Endothelial cell of umbilical vein (primary cell): ENCODE data around the gene OCIAD1. TPM values are rescaled to one million over a fixed set of nuclear protein-coding genes. Genes with fewer than 3 reads are reported as not detected.

Experiments
- BruUV-seq: library from RNA; stranded (reverse); fragments of 400-500 nt; replicated peaks from 2 replicates; lab custom pipeline; 2021; lab: Mats Ljungman, UMichigan
- CTCF ChIA-PET: fragments of 300-600, 350-600 bp; sonication (Branson Sonifier 250); formaldehyde crosslinking; loops from one replicate; lab custom pipeline; 2021; ENCODE audit warnings: antibody characterized with exemption, inconsistent platforms; lab: Charles Lee
- POLR2A ChIA-PET: fragments of 300-600, 350-600 bp; sonication (Branson Sonifier 250); formaldehyde crosslinking; loops from one replicate; lab custom pipeline; 2021; ENCODE audit warnings: antibody characterized with exemption, inconsistent platforms; lab: Charles Lee
- DNase-seq: peaks from one replicate; pipeline ENCODE4 v3.0.0-alpha.2; 2011; ENCODE audit warnings: low read depth, low spot score
- FAIRE-seq: peaks from 2 replicates; lab custom pipeline; 2011; peaks lifted over from hg19 to GRCh38; lab: Jason Lieb, UNC
- H2AFZ ChIP-seq: 2 replicates; pipeline ENCODE4 v1.6.0; 2012; ENCODE audit warnings: low read depth, low read length, control low read depth, inconsistent platforms
- H3K27ac ChIP-seq: 2 replicates; pipeline ENCODE4 v1.5.1; 2011; ENCODE audit warnings: low read depth, mild to moderate bottlenecking, control low read depth, low read length, moderate library complexity; ENCODE audit not compliant: insufficient read depth
- H3K27me3 ChIP-seq, 2 experiments: 2 replicates each; pipeline versions ENCODE4 v1.6.0 to v1.6.1; 2011; ENCODE audit warnings: low read length in 2 of 2, mixed read lengths in 1 of 2; ENCODE audit not compliant: control insufficient read depth in 2 of 2, insufficient read depth in 2 of 2
- H3K36me3 ChIP-seq, 2 experiments: 2 replicates in 1 of 2; 3 replicates in 1 of 2; pipeline ENCODE4 v1.5.1; 2011; ENCODE audit warnings: low read length in 2 of 2, mild to moderate bottlenecking in 1 of 2, moderate library complexity in 1 of 2; ENCODE audit not compliant: control insufficient read depth in 2 of 2, insufficient read depth in 2 of 2; ENCODE audit errors: extremely low read depth in 1 of 2
- H3K4me1 ChIP-seq: 3 replicates; pipeline ENCODE4 v1.5.1; 2011; ENCODE audit warnings: mild to moderate bottlenecking, low read length; ENCODE audit not compliant: control insufficient read depth, insufficient read depth; ENCODE audit errors: extremely low read depth
- H3K4me2 ChIP-seq: 2 replicates; pipeline ENCODE4 v1.6.1; 2011; ENCODE audit warnings: low read length, control low read depth, mixed read lengths; ENCODE audit not compliant: insufficient read depth
- H3K4me3 ChIP-seq, 3 experiments: fragments of 200-600 bp in 1 of 3; sonication (generic), shearing (Covaris generic) in 1 of 3; replicated peaks in 1 of 3; 2 replicates each; pipeline ENCODE4 v1.5.1; 2011 to 2016; ENCODE audit warnings: control low read depth in 3 of 3, low read length in 3 of 3, mild to moderate bottlenecking in 2 of 3, inconsistent platforms in 1 of 3, low read depth in 1 of 3, moderate library complexity in 1 of 3; ENCODE audit not compliant: insufficient read depth in 1 of 3
- H3K79me2 ChIP-seq: 2 replicates; pipeline ENCODE4 v1.6.0; 2012; ENCODE audit warnings: low read length, inconsistent platforms; ENCODE audit not compliant: control insufficient read depth, insufficient read depth
- H3K9ac ChIP-seq: replicated peaks from 2 replicates; pipeline ENCODE3; 2011; ENCODE audit warnings: low read length, control low read depth; ENCODE audit not compliant: insufficient read depth; ENCODE audit errors: extremely low read depth
- H3K9me1 ChIP-seq: replicated peaks from 3 replicates; pipeline ENCODE4 v1.6.0; 2011; ENCODE audit warnings: mild to moderate bottlenecking, low read length; ENCODE audit not compliant: control insufficient read depth, insufficient read depth; ENCODE audit errors: extremely low read depth
- H3K9me3 ChIP-seq: replicated peaks from 2 replicates; pipeline ENCODE4 v1.5.1; 2012; ENCODE audit warnings: low read length, inconsistent platforms; ENCODE audit not compliant: control insufficient read depth, insufficient read depth
- H4K20me1 ChIP-seq: replicated peaks from 2 replicates; pipeline ENCODE3; 2011; ENCODE audit warnings: mild to moderate bottlenecking, low read length; ENCODE audit not compliant: control insufficient read depth, insufficient read depth; ENCODE audit errors: extremely low read depth
- CTCF ChIP-seq, 2 donors: IDR thresholded peaks; 1 replicate in 1 of 2; 2 replicates in 1 of 2; pipeline ENCODE4 v1.5.1; 2011; ENCODE audit warnings: low read length in 2 of 2, mild to moderate bottlenecking in 2 of 2, moderate library complexity in 2 of 2, control low read depth in 1 of 2, inconsistent platforms in 1 of 2, low read depth in 1 of 2; ENCODE audit not compliant: insufficient read depth in 1 of 2; ENCODE audit errors: extremely low read depth in 1 of 2
- EZH2 ChIP-seq: IDR thresholded peaks from 2 replicates; pipeline ENCODE4 v1.6.1; 2012; ENCODE audit warnings: borderline replicate concordance, low read depth, mild to moderate bottlenecking, moderate library complexity, low read length, inconsistent platforms; ENCODE audit not compliant: severe bottlenecking
- FOS ChIP-seq: IDR thresholded peaks from 2 replicates; pipeline ENCODE4 v1.6.1; 2011; ENCODE audit warnings: mild to moderate bottlenecking, low read length, moderate library complexity, borderline replicate concordance; ENCODE audit not compliant: insufficient read depth
- GATA2 ChIP-seq: IDR thresholded peaks from 2 replicates; pipeline ENCODE4 v1.7.0; 2011; ENCODE audit warnings: low read depth, mild to moderate bottlenecking, moderate library complexity, mixed read lengths, low read length; ENCODE audit not compliant: insufficient read length, insufficient read depth
- JUN ChIP-seq: IDR thresholded peaks from 2 replicates; pipeline ENCODE4 v1.6.1; 2011; ENCODE audit warnings: borderline replicate concordance, low read depth; ENCODE audit not compliant: insufficient read length, insufficient read depth
- MAX ChIP-seq: IDR thresholded peaks from 2 replicates; pipeline ENCODE4 v1.6.1; 2011; ENCODE audit not compliant: insufficient read depth, insufficient read length
- MYC ChIP-seq: IDR thresholded peaks from one replicate; pipeline ENCODE4 v1.6.1; 2011; ENCODE audit warnings: mild to moderate bottlenecking, low read depth, low read length
- POLR2A ChIP-seq: IDR thresholded peaks from 2 replicates; pipeline ENCODE4 v1.6.1; 2012; ENCODE audit warnings: low read depth, mild to moderate bottlenecking, control low read depth, low read length
- POLR2AphosphoS5 ChIP-seq: IDR thresholded peaks from 2 replicates; pipeline ENCODE4 v1.6.1; 2012; ENCODE audit warnings: low read depth, mild to moderate bottlenecking, control low read depth, low read length, moderate library complexity; ENCODE audit not compliant: insufficient read depth
- dilution Hi-C: fragments of 300-500 bp; cut with MboI; formaldehyde crosslinking; loops from one replicate; pipeline ENCODE4 v1.15.0; 2019; ENCODE audit warnings: low sequenced_read_pairs; ENCODE audit not compliant: extremely low pct_ligation_motif_present
- intact Hi-C: fragments of 100-400 bp; cut with micrococcal nuclease; formaldehyde crosslinking; loops from one replicate; pipeline ENCODE4 v1.10.0; 2022
- polyA plus RNA-seq, 4 experiments: library from polyadenylated mRNA; depleted of rRNA in 3 of 4; stranded (reverse) in 3 of 4; unstranded in 1 of 4; fragments of >200 nt; gene quantifications; 2 replicates each; pipeline versions ENCODE4 v1.2.1 to v1.2.3, GENCODE V29; 2011 to 2012; ENCODE audit warnings: missing spikeins in 1 of 4
- total RNA-seq: library from RNA; stranded (reverse); gene quantifications from 2 replicates; pipeline ENCODE4 v1.2.3, GENCODE V29; 2021

The OCIAD1 gene
- total and polyA plus RNA-seq, 2 donors (not counting 3 experiments of a cell fraction or from before 2014, with no cell fraction given) = 81.7 to 101 TPM

GRCh38 chr4:48791313-48791712 lies 39.6 kb upstream of the OCIAD1 start:
- dilution Hi-C loops (no loop called here), intact Hi-C loops (no loop called here)
- no peak overlapping the region for H3K27ac ChIP-seq
- no peak overlapping the region for H3K4me3 ChIP-seq
- DNase-seq (no peak), FAIRE-seq (no peak)
- no peaks in the 10 kb centered on the region for H3K27me3 ChIP-seq
- H3K4me2 ChIP-seq = no peak overlapping the region
- BruUV-seq = no TSS peak
- H2AFZ ChIP-seq = no peak overlapping the region
- no peaks in the 10 kb centered on the region for H4K20me1 ChIP-seq
- H3K9me3 ChIP-seq = no peaks in the 10 kb centered on the region
- ChIA-PET POLR2A (no interaction called here), CTCF (interaction anchor here (1.2 kb wide), 1 partner anchor 10 kb away, joined by 7 read pairs; no protein-coding TSS in a partner anchor)
- no peak overlapping the region for H3K9ac ChIP-seq
- no peaks in the 10 kb centered on the region for H3K79me2 ChIP-seq
- H3K36me3 ChIP-seq = no peaks in the 10 kb centered on the region
- TF ChIP-seq GATA2 (no peak), POLR2AphosphoS5 (no peak), MAX (no peak), CTCF (IDR thresholded peaks at IDR 0.05; ENCODE audit: extremely low read depth in 1 of 2, insufficient read depth in 1 of 2, low read depth in 1 of 2, low read length in 2 of 2) (no peak), EZH2 (no peak), MYC (no peak), FOS (no peak), POLR2A (no peak), JUN (no peak)
- no peaks in the 10 kb centered on the region for H3K9me1 ChIP-seq
- no peaks in the 10 kb centered on the region for H3K4me1 ChIP-seq
